ENCODE results near the gene RAB10.

- no peak for TF ChIP-seq POLR2A (IDR thresholded peaks at IDR 0.05)
- TF ChIP-seq CTCF (IDR thresholded peaks at IDR 0.05) = no peak
These were observed 123.7 kb downstream of the RAB10 start for GRCh38 chr2:26157580-26157979.
